NT2/D1 (cell line): ENCODE data around the gene LMNB1.

Experiments used
- SUZ12 ChIP-seq: IDR thresholded peaks from 2 replicates; pipeline ENCODE4 v1.6.1; 2011; ENCODE audit not compliant: insufficient read length, insufficient read depth; ENCODE audit errors: extremely low read depth
- YY1 ChIP-seq: IDR thresholded peaks from 2 replicates; pipeline ENCODE4 v1.6.1; 2011; ENCODE audit not compliant: insufficient read length, insufficient read depth
- ZNF274 ChIP-seq: IDR thresholded peaks from 2 replicates; pipeline ENCODE4 v1.6.1; 2011; ENCODE audit warnings: mild to moderate bottlenecking, low read depth, low read length

DNA sequence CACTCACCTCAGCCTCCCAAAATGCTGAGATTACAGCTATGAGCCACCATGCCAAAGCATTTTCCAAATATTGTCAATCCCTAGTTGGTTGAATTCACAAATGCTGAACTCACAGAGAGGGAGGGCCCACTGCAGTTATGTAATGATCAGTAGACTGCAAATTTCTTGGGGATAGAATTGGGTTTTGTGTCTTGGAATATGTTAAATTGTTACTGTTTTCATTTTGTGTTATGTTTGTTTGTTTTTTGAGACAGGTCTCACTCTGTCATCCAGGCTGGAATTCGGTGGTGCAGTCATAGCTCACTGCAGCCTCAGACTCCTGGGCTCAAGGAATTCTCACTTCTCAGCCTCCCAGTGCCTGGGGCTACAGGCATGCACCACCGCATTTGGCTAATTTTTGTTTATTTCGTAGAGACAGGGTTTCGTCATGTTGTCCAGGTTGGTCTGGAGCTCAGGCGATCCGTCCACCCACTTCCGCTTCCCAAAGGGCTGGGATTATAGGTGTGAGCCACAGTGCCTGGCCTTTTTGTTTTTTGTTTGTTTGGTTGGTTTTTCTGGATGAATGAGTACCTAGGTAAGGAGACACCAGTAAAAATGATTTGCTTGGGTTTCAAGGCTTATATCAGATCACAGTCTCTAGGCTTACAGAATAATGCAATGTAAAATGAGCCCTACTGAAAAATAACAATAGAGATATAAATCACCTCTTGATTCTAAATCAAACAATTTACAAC, 31.5 kb upstream of the LMNB1 start:
- TF ChIP-seq YY1 (no peak), ZNF274 (no peak), SUZ12 (no peak)
